ENCODE data around the gene COL11A2.

The COL11A2 gene

GRCh38 chr6:33217681-33218080 is 25.4 kb upstream of the COL11A2 start:
- no peaks in the 10 kb centered on the region; the same call in 1 of the 2 replicates for H3K27me3 ChIP-seq (ENCODE audit: low read length)
- H3K36me3 ChIP-seq (ENCODE audit: low read length) = no peaks in the 10 kb centered on the region
- H3K79me2 ChIP-seq (ENCODE audit: insufficient read depth, low read length) = no peaks in the 10 kb centered on the region
- H3F3A ChIP-seq (ENCODE audit: insufficient read depth) = no peaks in the 10 kb centered on the region
- H3K4me2 ChIP-seq (ENCODE audit: low read depth, low read length, poor library complexity, severe bottlenecking) = no peak overlapping the region
- no peak overlapping the region for H3K9ac ChIP-seq (ENCODE audit: low read length)
- H3K27ac ChIP-seq (ENCODE audit: low read depth, low read length) = no peak overlapping the region
- H3K9me3 ChIP-seq (ENCODE audit: insufficient read depth, low read length) = no peaks in the 10 kb centered on the region
- H4K20me1 ChIP-seq (ENCODE audit: low read depth, low read length) = no peaks in the 10 kb centered on the region
- H3K9me2 ChIP-seq (replicated peaks; ENCODE audit: insufficient read depth, low read length) = no peaks in the 10 kb centered on the region
- TF ChIP-seq CTCF (IDR thresholded peaks at IDR 0.05; ENCODE audit: insufficient read depth, low read length, poor library complexity, severe bottlenecking) = no peak
- no peak for TF ChIP-seq EZH2phosphoT487 (conservative IDR thresholded peaks at IDR 0.05; ENCODE audit: low read length)
- H2AFZ ChIP-seq (ENCODE audit: low read depth, low read length, severe bottlenecking) = no peak overlapping the region
- H3K4me3 ChIP-seq (ENCODE audit: insufficient read depth, low read length, poor library complexity, severe bottlenecking) = no peak overlapping the region

- Histone ChIP-seq H3K9ac (ENCODE audit: low read length) (no peak overlapping the region), H3K36me3 (ENCODE audit: low read length) (no peaks in the 10 kb centered on the region), H3K79me2 (ENCODE audit: insufficient read depth, low read length) (no peaks in the 10 kb centered on the region), H3K4me2 (ENCODE audit: low read depth, low read length, poor library complexity, severe bottlenecking) (no peak overlapping the region), H3K27me3 (ENCODE audit: low read length) (no peaks in the 10 kb centered on the region; the same call in 1 of the 2 replicates), H3F3A (ENCODE audit: insufficient read depth) (no peaks in the 10 kb centered on the region), H3K9me2 (replicated peaks; ENCODE audit: insufficient read depth, low read length) (no peaks in the 10 kb centered on the region), H3K4me3 (ENCODE audit: insufficient read depth, low read length, poor library complexity, severe bottlenecking) (no peak overlapping the region), H2AFZ (ENCODE audit: low read depth, low read length, severe bottlenecking) (no peak overlapping the region), H4K20me1 (ENCODE audit: low read depth, low read length) (no peaks in the 10 kb centered on the region), H3K9me3 (ENCODE audit: insufficient read depth, low read length) (no peaks in the 10 kb centered on the region), H3K27ac (ENCODE audit: low read depth, low read length) (no peak overlapping the region)
- no peak for TF ChIP-seq CTCF (IDR thresholded peaks at IDR 0.05; ENCODE audit: insufficient read depth, low read length, poor library complexity, severe bottlenecking)
- no peak for TF ChIP-seq EZH2phosphoT487 (conservative IDR thresholded peaks at IDR 0.05; ENCODE audit: low read length)
Measured at GRCh38 chr6:33217246-33217645, 25.0 kb upstream of the COL11A2 start.

GRCh38 chr6:33216117-33216649 is 23.9 kb upstream of the COL11A2 start:
- Histone ChIP-seq H3K27me3 (ENCODE audit: low read length) (no peaks in the 10 kb centered on the region), H3K4me3 (ENCODE audit: insufficient read depth, low read length, poor library complexity, severe bottlenecking) (no peak overlapping the region), H3K27ac (ENCODE audit: low read depth, low read length) (no peak overlapping the region), H3K9me2 (replicated peaks; ENCODE audit: insufficient read depth, low read length) (no peaks in the 10 kb centered on the region), H3K9ac (ENCODE audit: low read length) (no peak overlapping the region), H3F3A (ENCODE audit: insufficient read depth) (no peaks in the 10 kb centered on the region), H2AFZ (ENCODE audit: low read depth, low read length, severe bottlenecking) (no peak overlapping the region), H3K36me3 (ENCODE audit: low read length) (no peaks in the 10 kb centered on the region), H4K20me1 (ENCODE audit: low read depth, low read length) (no peaks in the 10 kb centered on the region), H3K4me2 (ENCODE audit: low read depth, low read length, poor library complexity, severe bottlenecking) (no peak overlapping the region), H3K79me2 (ENCODE audit: insufficient read depth, low read length) (no peaks in the 10 kb centered on the region), H3K9me3 (ENCODE audit: insufficient read depth, low read length) (no peaks in the 10 kb centered on the region)
- TF ChIP-seq CTCF (IDR thresholded peaks at IDR 0.05; ENCODE audit: insufficient read depth, low read length, poor library complexity, severe bottlenecking) = no peak
- TF ChIP-seq EZH2phosphoT487 (conservative IDR thresholded peaks at IDR 0.05; ENCODE audit: low read length) = no peak

Data from SU-DHL-6 (cell line).